SHP77 (cell line): ENCODE measurements around the gene C1D.
"Not testable (repeated sequence)": the region's sequence is repeated elsewhere in the genome, so short reads cannot be mapped to it uniquely, and the experiment has no call there.

Experiments
- DNase-seq, 2 experiments: peaks; one replicate each; lab custom pipeline; 2025; lab: John Stamatoyannopoulos, UW

C1D gene

DNA sequence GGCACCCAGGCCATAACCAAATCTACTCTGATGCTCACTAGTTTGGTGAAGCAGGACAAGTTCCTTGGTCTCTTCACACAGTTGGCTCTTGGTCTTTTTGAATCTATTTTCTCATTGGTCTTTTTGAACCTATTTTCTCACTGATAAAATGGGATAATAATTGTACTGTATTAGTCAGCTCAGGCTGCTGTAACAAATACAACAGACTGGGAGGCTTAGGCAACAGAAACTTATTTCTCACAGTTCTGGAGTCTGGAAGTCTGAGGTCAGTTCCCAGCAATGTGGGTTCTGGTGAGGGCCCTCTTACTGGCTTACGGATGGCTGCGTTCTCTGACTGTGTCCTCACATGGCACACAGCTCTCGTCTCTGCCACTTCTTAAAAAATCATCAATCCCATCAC lies 63.5 kb downstream of the C1D start:
- no peak for DNase-seq

DNA sequence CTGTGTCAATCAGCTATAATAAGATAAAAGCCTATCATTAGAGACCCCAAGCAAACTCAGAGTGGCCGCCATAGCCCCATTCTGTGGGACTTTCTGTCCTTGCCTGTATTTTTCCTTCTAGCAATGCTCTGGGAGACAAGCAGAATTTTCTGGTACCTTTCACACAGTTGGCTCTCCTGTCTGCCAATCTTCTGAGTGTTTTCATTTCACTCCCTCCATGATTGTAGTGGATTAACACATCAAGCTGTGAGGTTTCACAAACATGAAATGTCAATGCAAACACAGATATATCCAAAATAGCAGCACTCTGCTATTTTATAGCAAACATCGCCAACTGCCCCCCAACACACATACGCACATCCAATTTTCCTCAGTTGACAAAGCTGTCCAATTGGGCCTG lies 64.9 kb downstream of the C1D start:
- DNase-seq, result no peak

DNA sequence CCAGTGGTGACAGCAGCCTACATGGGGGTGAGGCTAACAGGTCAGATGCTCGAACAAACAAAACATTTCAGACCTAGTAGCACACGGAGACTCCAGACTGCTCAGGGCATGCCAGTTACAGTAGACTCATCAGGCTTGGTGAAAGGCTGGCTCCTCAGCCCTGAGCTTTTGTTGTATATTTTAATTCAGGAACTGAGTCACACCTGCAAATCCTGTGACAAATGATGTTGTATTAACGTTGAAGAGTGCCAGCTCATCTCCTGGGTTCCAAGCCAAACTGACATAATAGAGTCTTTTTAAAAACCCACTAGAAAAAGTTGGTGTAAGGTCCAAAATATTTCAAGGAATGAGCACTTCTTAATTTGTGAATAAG lies 65.3 kb downstream of the C1D start:
- DNase-seq, result no peak

DNA sequence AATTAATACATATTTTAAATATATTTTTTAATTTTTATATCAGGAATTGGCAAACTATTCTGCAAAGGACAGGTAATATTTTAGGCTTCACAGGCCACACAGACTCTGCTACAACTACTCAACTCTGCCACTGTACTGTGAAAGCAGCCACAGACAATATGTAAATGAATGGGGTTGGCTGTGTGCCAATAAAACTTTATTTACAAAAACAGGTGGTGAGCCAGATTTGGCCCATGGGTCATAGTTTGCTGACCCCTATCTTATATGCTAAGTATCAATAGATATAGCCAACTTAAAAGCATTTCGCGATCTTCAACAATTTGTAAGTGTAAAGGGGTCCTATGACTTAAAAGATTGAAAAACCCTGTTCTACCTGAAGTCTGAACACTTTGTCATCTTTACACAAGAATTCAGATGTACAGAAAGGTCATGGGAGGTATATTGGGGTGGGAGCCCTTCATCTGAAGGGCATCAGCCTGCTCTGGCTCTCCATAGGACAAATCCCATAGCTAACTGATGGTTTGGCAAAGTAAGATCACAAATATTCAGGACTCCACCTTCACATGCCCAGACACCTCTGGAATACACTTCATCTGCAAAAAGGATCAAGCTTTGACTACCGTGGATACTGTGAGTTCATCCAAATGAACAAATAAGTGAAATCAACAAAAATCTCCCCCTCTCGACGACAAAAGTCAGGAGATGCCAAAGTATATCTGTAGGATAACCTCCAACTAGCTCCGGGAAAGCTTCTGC lies 65.9 kb downstream of the C1D start:
- DNase-seq, result no peak

DNA sequence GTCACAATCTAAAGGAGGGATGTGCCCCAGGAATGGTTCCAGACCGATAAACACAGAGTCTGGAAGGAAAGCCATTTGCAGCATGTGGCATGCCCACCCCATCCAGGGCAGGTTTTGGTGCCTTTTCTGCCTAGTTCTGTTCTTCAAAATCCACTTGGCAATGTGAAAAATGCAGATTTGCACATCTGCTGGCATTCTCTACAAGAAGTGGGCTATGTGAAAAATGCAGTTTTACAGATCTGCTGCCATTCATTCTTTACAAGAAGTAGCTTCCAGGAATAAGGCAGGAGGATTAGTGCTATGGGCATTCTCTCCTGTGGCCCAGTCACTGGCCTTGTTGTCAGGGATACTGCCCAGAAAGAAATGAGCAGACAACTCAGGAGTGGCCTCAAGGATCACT lies 68.1 kb downstream of the C1D start:
- no peak for DNase-seq

DNA sequence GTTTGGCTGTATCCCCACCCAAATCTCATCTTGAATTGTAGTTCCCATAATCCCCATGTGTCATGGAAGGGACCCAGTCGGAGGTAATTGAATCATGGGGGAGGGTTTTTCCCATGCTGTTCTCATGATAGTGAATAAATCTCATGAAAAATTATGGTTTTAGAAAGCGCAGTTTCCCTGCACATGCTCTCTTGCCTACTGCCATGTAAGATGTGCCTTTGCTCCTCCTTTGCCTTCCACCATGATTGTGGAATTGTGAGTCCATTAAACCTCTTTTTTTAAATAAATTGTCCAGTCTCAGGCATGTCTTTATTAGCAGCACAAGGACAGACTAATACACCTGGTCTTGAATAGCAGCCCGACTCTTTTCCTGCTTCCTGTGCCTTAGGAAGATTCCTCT lies 68.7 kb downstream of the C1D start:
- DNase-seq, result not testable (repeated sequence)

DNA sequence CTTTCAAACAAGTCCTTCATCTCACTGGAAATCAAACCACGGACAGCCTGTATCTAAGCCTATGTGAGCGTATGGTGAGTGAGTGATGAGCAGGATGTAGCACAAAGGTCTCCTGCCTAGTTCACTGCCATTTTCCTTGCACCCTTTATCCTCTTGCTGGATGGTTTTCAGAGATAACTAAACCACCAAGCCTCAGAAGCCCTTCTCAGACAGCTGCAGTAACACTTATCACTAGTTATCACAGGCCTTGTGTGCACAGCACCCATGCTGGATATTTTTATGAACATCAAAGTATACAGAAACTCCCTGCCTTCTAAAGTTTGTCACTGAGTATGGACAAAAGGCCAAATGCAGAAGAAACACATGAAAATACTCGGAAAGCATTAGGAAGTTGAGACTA lies 69.5 kb downstream of the C1D start:
- no peak for DNase-seq

DNA sequence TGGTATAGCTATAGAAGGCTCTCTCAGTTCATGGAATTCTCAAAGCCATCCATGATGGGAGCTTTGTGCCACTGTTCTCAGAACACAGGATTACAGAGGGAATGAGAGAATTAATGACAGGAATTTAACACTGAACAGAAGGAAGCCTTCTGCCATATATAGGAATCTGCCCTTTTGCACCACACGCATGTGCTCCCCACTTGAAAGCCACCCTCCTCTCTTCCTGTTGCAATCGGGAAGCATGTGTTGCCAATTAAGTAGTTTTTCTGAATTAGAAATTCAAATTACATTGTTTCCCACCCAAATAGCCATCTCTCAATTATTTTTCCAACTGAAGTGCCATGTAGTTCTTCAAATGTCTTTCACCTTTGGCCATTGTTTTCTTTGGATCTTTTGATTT lies 71.3 kb downstream of the C1D start:
- no peak for DNase-seq
